H1 (cell line): ENCODE measurements around the gene TMEM131L. TPM values are rescaled to one million over a fixed set of nuclear protein-coding genes. Genes with fewer than 3 reads are reported as not detected.

Experiments
- CTCF ChIA-PET: fragments of 300-600 bp; sonication (Branson Sonifier 250); formaldehyde crosslinking; loops from one replicate; lab custom pipeline; 2021; ENCODE audit not compliant: partially characterized antibody; lab: Charles Lee
- POLR2A ChIA-PET: fragments of 300-600 bp; sonication (Branson Sonifier 250); formaldehyde crosslinking; loops from one replicate; lab custom pipeline; 2021; ENCODE audit warnings: inconsistent platforms; ENCODE audit not compliant: partially characterized antibody; lab: Charles Lee
- DNase-seq, 2 experiments: peaks; one replicate each; pipeline versions ENCODE4 v3.0.0 to v3.0.0-alpha.2; 2010 to 2022; ENCODE audit warnings: low spot score in 2 of 2, low read depth in 1 of 2, mixed read lengths in 1 of 2
- FAIRE-seq: peaks from 2 replicates; lab custom pipeline; 2011; peaks lifted over from hg19 to GRCh38; lab: Jason Lieb, UNC
- H2AFZ ChIP-seq: 2 replicates; pipeline ENCODE4 v1.8.1; 2012; ENCODE audit warnings: low read length, inconsistent platforms
- H2AK5ac ChIP-seq: 2 replicates; pipeline ENCODE4 v1.6.1; 2013; ENCODE audit warnings: low read depth, low read length
- H2BK120ac ChIP-seq: replicated peaks from 2 replicates; pipeline ENCODE3; 2013; ENCODE audit warnings: low read depth, low read length, inconsistent platforms
- H2BK12ac ChIP-seq: 2 replicates; pipeline ENCODE4 v1.6.1; 2013; ENCODE audit warnings: low read depth, low read length
- H2BK15ac ChIP-seq: 2 replicates; pipeline ENCODE4 v1.6.1; 2013; ENCODE audit warnings: low read length
- H2BK20ac ChIP-seq: 2 replicates; pipeline ENCODE4 v1.6.1; 2013; ENCODE audit warnings: low read length
- H2BK5ac ChIP-seq: 2 replicates; pipeline ENCODE4 v1.6.1; 2013; ENCODE audit warnings: low read depth, low read length
- H3K14ac ChIP-seq: 2 replicates; pipeline ENCODE4 v1.6.1; 2013; ENCODE audit warnings: inconsistent platforms; ENCODE audit not compliant: insufficient read length
- H3K18ac ChIP-seq: 2 replicates; pipeline ENCODE4 v1.6.1; 2013; ENCODE audit warnings: low read length; ENCODE audit errors: extremely low read depth
- H3K23ac ChIP-seq: 2 replicates; pipeline ENCODE4 v1.6.1; 2013; ENCODE audit warnings: inconsistent platforms; ENCODE audit not compliant: insufficient read length
- H3K23me2 ChIP-seq: 2 replicates; pipeline ENCODE4 v1.6.1; 2013; ENCODE audit warnings: low read depth, low read length
- H3K27ac ChIP-seq: 2 replicates; pipeline ENCODE4 v1.6.1; 2011; ENCODE audit warnings: low read depth, low read length, inconsistent platforms
- H3K27me3 ChIP-seq, 4 experiments: replicated peaks in 1 of 4; 1 replicate in 1 of 4; 2 replicates in 3 of 4; pipeline versions ENCODE4 v1.6.1 to v1.8.1; 2011 to 2013; ENCODE audit warnings: low read length in 3 of 4, mild to moderate bottlenecking in 3 of 4, inconsistent platforms in 2 of 4, mixed read lengths in 2 of 4, moderate library complexity in 1 of 4; ENCODE audit not compliant: control insufficient read depth in 3 of 4, insufficient read depth in 3 of 4; ENCODE audit errors: extremely low read depth in 1 of 4
- H3K36me3 ChIP-seq, 4 experiments: 2 replicates each; pipeline versions ENCODE4 v1.6.1 to v1.8.1; 2011 to 2013; ENCODE audit warnings: mild to moderate bottlenecking in 4 of 4, low read length in 3 of 4, moderate library complexity in 2 of 4, control low read depth in 1 of 4, inconsistent platforms in 1 of 4; ENCODE audit not compliant: insufficient read depth in 4 of 4, control insufficient read depth in 2 of 4
- H3K4ac ChIP-seq: replicated peaks from 2 replicates; pipeline ENCODE3; 2013; ENCODE audit warnings: low read length, low read depth, mixed read lengths, inconsistent platforms; ENCODE audit not compliant: insufficient read length
- H3K4me1 ChIP-seq, 4 experiments: replicated peaks in 1 of 4; 1 replicate in 1 of 4; 2 replicates in 3 of 4; pipeline versions ENCODE4 v1.6.1 to v1.8.1; 2011 to 2013; ENCODE audit warnings: low read length in 3 of 4, inconsistent platforms in 2 of 4, mixed read lengths in 1 of 4; ENCODE audit not compliant: insufficient read depth in 4 of 4, control insufficient read depth in 3 of 4
- H3K4me2 ChIP-seq, 2 experiments: 2 replicates each; pipeline versions ENCODE4 v1.6.1 to v1.8.1; 2011 to 2013; ENCODE audit warnings: low read depth in 2 of 2, low read length in 2 of 2, control low read depth in 1 of 2, inconsistent platforms in 1 of 2, mild to moderate bottlenecking in 1 of 2; ENCODE audit not compliant: insufficient read depth in 1 of 2
- H3K4me3 ChIP-seq, 4 experiments: fragments of 200-600, 300-600 bp in 1 of 4; sonication (generic), shearing (Covaris generic), sonication (Bioruptor Twin) in 1 of 4; 2 replicates each; pipeline versions ENCODE4 v1.5.1 to v1.8.1; 2011 to 2016; ENCODE audit warnings: low read length in 4 of 4, low read depth in 3 of 4, control low read depth in 2 of 4, inconsistent platforms in 2 of 4, mild to moderate bottlenecking in 2 of 4, mixed read lengths in 1 of 4, moderate library complexity in 1 of 4; ENCODE audit not compliant: insufficient read depth in 2 of 4; ENCODE audit errors: extremely low read depth in 1 of 4
- H3K56ac ChIP-seq: replicated peaks from 2 replicates; pipeline ENCODE3; 2013; ENCODE audit warnings: low read depth, mild to moderate bottlenecking, mixed read lengths, low read length, inconsistent platforms; ENCODE audit not compliant: insufficient read length
- H3K79me1 ChIP-seq: 2 replicates; pipeline ENCODE4 v1.6.1; 2013; ENCODE audit warnings: low read depth, low read length, control low read depth
- H3K79me2 ChIP-seq, 2 experiments: 2 replicates each; pipeline versions ENCODE4 v1.6.1 to v1.8.1; 2012 to 2013; ENCODE audit warnings: low read length in 2 of 2, mild to moderate bottlenecking in 2 of 2, inconsistent platforms in 1 of 2; ENCODE audit not compliant: insufficient read depth in 2 of 2, control insufficient read depth in 1 of 2
- H3K9ac ChIP-seq, 4 experiments: replicated peaks in 1 of 4; 1 replicate in 1 of 4; 2 replicates in 3 of 4; pipeline versions ENCODE4 v1.6.1 to v1.8.1; 2011 to 2013; ENCODE audit warnings: low read depth in 3 of 4, low read length in 3 of 4, control low read depth in 2 of 4, mild to moderate bottlenecking in 2 of 4, moderate library complexity in 2 of 4, inconsistent platforms in 1 of 4; ENCODE audit errors: extremely low read depth in 1 of 4
- H3K9me3 ChIP-seq, 2 experiments: 2 replicates each; pipeline versions ENCODE4 v1.6.1 to v1.8.1; 2012 to 2013; ENCODE audit warnings: mild to moderate bottlenecking in 2 of 2, moderate library complexity in 2 of 2, control low read depth in 1 of 2, inconsistent platforms in 1 of 2, low read depth in 1 of 2, low read length in 1 of 2, mixed read lengths in 1 of 2; ENCODE audit not compliant: insufficient read depth in 2 of 2
- H4K20me1 ChIP-seq, 2 experiments: replicated peaks in 1 of 2; 2 replicates each; pipeline versions ENCODE3 to v1.8.1; 2011 to 2013; ENCODE audit warnings: inconsistent platforms in 2 of 2, low read length in 2 of 2, mild to moderate bottlenecking in 1 of 2; ENCODE audit not compliant: insufficient read depth in 2 of 2, control insufficient read depth in 1 of 2
- H4K5ac ChIP-seq: 2 replicates; pipeline ENCODE4 v1.6.1; 2013; ENCODE audit warnings: low read length, low read depth, mixed read lengths, inconsistent platforms; ENCODE audit not compliant: insufficient read length
- H4K8ac ChIP-seq: 2 replicates; pipeline ENCODE4 v1.8.0; 2013; ENCODE audit warnings: mild to moderate bottlenecking, moderate library complexity, low read length, inconsistent platforms; ENCODE audit not compliant: insufficient read depth; ENCODE audit errors: extremely low read depth
- H4K91ac ChIP-seq: replicated peaks from 2 replicates; pipeline ENCODE3; 2013; ENCODE audit warnings: low read length, mixed read lengths, inconsistent platforms; ENCODE audit not compliant: insufficient read length
- CREB1 ChIP-seq: IDR thresholded peaks from 2 replicates; pipeline ENCODE4 v1.6.1; 2012; ENCODE audit warnings: inconsistent platforms
- E2F6 ChIP-seq: IDR thresholded peaks from 2 replicates; pipeline ENCODE4 v1.6.1; 2012; ENCODE audit warnings: inconsistent platforms
- JUN ChIP-seq: IDR thresholded peaks from 2 replicates; pipeline ENCODE4 v1.6.1; 2011; ENCODE audit warnings: low read depth, mild to moderate bottlenecking, improper control_type of control experiment, low read length
- RAD21 ChIP-seq, 2 experiments: IDR thresholded peaks in 1 of 2; conservative IDR thresholded peaks in 1 of 2; 2 replicates each; pipeline ENCODE4 v1.6.1; 2011; ENCODE audit warnings: low read depth in 2 of 2, low read length in 2 of 2, improper control_type of control experiment in 1 of 2, inconsistent platforms in 1 of 2, mild to moderate bottlenecking in 1 of 2, moderate library complexity in 1 of 2
- TAF1 ChIP-seq: IDR thresholded peaks from 2 replicates; pipeline ENCODE4 v1.6.1; 2011; ENCODE audit warnings: mild to moderate bottlenecking, low read depth, low read length
- WGBS, 2 experiments: shearing (Covaris generic) in 1 of 2; methylation state at CpG; one replicate each; pipeline versions ENCODE4 v1.1.6 to v1.1.7; 2013 to 2015; ENCODE audit warnings: low lambda C conversion rate in 2 of 2, mixed read lengths in 2 of 2, inconsistent platforms in 1 of 2, low coverage in 1 of 2, missing lambda C conversion rate in 1 of 2; ENCODE audit not compliant: insufficient replicate concordance in 2 of 2, insufficient coverage in 1 of 2, insufficient read length in 1 of 2; ENCODE audit errors: extremely low coverage in 1 of 2, missing lambda C conversion rate in 1 of 2; 5-methylcytosine and 5-hydroxymethylcytosine counted together
- polyA plus RNA-seq, 7 experiments: library from polyadenylated mRNA; depleted of rRNA in 3 of 7; stranded (reverse) in 5 of 7; unstranded in 2 of 7; fragments of >200 nt in 5 of 7; fragments of 200-250 nt in 2 of 7; gene quantifications; 1 replicate in 5 of 7; 2 replicates in 1 of 7; 4 replicates in 1 of 7; pipeline versions ENCODE4 v1.2.1 to v1.2.3, GENCODE V29; 2011 to 2013; ENCODE audit warnings: missing spikeins in 2 of 7, mixed read lengths in 2 of 7
- total RNA-seq: library from RNA; stranded (reverse); fragmentation: NEBNext Ultra II Directional; extraction: Animal tissue kit (Norgen Biotek cat#: 25700); gene quantifications from 2 replicates; pipeline ENCODE4 v1.2.1, GENCODE V29; 2021

TMEM131L gene
- total and polyA plus RNA-seq, 2 of the 8 experiments (the other 6 are each of a cell fraction or from before 2014, with no cell fraction given) = 14.3 to 26.1 TPM

GRCh38 chr4:153453402-153453801 is 12.8 kb upstream of the TMEM131L start:
- CTCF ChIA-PET = interaction anchor here (1.1 kb wide), 2 partner anchors 24 to 297 kb away, joined by 3 read pairs; no protein-coding TSS in a partner anchor
- Histone ChIP-seq H2AK5ac (no peak overlapping the region), H3K23ac (no peak overlapping the region), H3K4me3 (no peak overlapping the region), H3K9me3 (no peaks in the 10 kb centered on the region), H2BK5ac (no peak overlapping the region), H3K4me1 (peaks cover 1 to 11% (median 6%) of the 10 kb centered on the region in 4 experiments; a peak in 5 of 7 replicates), H3K27me3 (no peaks in the 10 kb centered on the region; a peak in 1 of 7 replicates), H3K56ac (no peak overlapping the region), H2BK20ac (no peak overlapping the region), H3K23me2 (0 out of 2 replicates have a peak, but pooled peaks cover 3% of the 10 kb centered on the region), H3K4ac (no peak overlapping the region), H3K79me2 (no peaks in the 10 kb centered on the region), H3K18ac (no peak overlapping the region), H3K36me3 (no peaks in the 10 kb centered on the region), H2AFZ (no peak overlapping the region), H3K27ac (no peak overlapping the region), H3K79me1 (no peaks in the 10 kb centered on the region), H3K9ac (no peak overlapping the region), H2BK12ac (no peak overlapping the region), H4K5ac (no peak overlapping the region), H4K20me1 (no peaks in the 10 kb centered on the region), H2BK120ac (no peak overlapping the region), H3K4me2 (no peak overlapping the region), H2BK15ac (no peak overlapping the region), H3K14ac (no peak overlapping the region), H4K91ac (no peak overlapping the region), H4K8ac (no peak overlapping the region)
- POLR2A ChIA-PET = interaction anchor here (0.8 kb wide), 1 partner anchor 22 kb away, joined by 3 read pairs; no protein-coding TSS in a partner anchor
- DNase-seq (no peak), FAIRE-seq (no peak)
- 84% methylated on average over 8 of the region's 8 CpGs; no CpG with 5 or more reads in 1 of the 2 experiments for WGBS, 2 experiments
- TF ChIP-seq E2F6 (no peak), TAF1 (no peak), RAD21 (IDR thresholded peaks at IDR 0.05 in 1 of 2, conservative IDR thresholded peaks at IDR 0.05 in 1 of 2; ENCODE audit: low read depth in 2 of 2, low read length in 2 of 2) (no peak), CREB1 (no peak), JUN (no peak)
